ENCODE data around the gene KIAA1549. TPM values are rescaled to one million over a fixed set of nuclear protein-coding genes. Genes with fewer than 3 reads are reported as not detected.

The KIAA1549 gene
- total RNA-seq, 1 donor = 3.3 TPM

DNA sequence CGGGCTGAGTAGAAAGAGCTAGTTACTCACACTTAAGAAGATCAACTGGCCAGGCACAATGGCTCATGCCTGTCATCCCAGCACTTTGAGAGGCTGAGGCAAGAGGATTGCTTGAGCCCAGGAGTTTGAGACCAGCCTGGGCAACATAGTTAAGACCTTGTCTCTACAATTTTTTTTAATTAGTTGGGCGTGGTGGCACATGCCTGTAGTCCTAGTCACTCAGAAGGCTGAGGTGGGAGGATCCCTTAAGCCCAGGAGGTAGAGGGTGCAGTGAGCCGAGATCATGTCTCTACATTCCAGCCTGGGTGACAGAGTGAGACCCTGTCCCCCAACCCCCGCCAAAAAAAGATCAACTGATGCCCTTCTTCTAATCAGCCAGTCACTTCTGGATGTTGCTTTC, 108.6 kb downstream of the KIAA1549 start:
- no peaks in the 10 kb centered on the region for H3K36me3 ChIP-seq (ENCODE audit: insufficient read depth, low read length)
- H4K20me1 ChIP-seq (ENCODE audit: insufficient read depth, low read length) = no peaks in the 10 kb centered on the region
- H3K27me3 ChIP-seq (ENCODE audit: insufficient read depth, low read length) = no peaks in the 10 kb centered on the region
- no peaks in the 10 kb centered on the region for H3K9me3 ChIP-seq (ENCODE audit: low read depth, low read length)
- H3K4me1 ChIP-seq (ENCODE audit: insufficient read depth, low read length) = peaks cover 16% of the 10 kb centered on the region
- DNase-seq (ENCODE audit: insufficient read length, low spot score, missing footprints) = no peak
- no peaks in the 10 kb centered on the region for H3K79me2 ChIP-seq (ENCODE audit: insufficient read depth, low read length)
- H2AFZ ChIP-seq (ENCODE audit: low read length) = no peak overlapping the region
- H3K4me2 ChIP-seq (ENCODE audit: insufficient read depth, low read length) = no peak overlapping the region
- H3K27ac ChIP-seq (ENCODE audit: low read depth, low read length) = no peak overlapping the region
- TF ChIP-seq, protein P1, sequence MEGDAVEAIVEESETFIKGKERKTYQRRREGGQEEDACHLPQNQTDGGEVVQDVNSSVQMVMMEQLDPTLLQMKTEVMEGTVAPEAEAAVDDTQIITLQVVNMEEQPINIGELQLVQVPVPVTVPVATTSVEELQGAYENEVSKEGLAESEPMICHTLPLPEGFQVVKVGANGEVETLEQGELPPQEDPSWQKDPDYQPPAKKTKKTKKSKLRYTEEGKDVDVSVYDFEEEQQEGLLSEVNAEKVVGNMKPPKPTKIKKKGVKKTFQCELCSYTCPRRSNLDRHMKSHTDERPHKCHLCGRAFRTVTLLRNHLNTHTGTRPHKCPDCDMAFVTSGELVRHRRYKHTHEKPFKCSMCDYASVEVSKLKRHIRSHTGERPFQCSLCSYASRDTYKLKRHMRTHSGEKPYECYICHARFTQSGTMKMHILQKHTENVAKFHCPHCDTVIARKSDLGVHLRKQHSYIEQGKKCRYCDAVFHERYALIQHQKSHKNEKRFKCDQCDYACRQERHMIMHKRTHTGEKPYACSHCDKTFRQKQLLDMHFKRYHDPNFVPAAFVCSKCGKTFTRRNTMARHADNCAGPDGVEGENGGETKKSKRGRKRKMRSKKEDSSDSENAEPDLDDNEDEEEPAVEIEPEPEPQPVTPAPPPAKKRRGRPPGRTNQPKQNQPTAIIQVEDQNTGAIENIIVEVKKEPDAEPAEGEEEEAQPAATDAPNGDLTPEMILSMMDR (IDR thresholded peaks at IDR 0.05; ENCODE audit: extremely low read depth, low read depth, low read length) = no peak
- H3K4me3 ChIP-seq (ENCODE audit: insufficient read depth, low read length) = no peak overlapping the region

DNA sequence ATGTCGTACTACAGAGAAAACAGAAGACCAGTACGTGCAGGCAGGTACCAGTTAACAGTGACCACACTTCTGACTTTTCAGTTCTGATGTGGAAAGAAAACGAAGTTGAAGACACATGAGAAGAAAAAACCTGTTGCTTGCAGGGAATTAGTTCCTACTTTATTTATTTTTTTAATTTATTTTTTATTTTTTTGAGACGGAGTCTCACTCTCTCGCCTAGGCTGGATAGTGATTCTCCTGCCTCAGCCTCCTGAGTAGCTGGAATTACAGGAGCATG, 109.4 kb downstream of the KIAA1549 start:
- H3K4me1 ChIP-seq (ENCODE audit: insufficient read depth, low read length) = peaks cover 14% of the 10 kb centered on the region
- no peaks in the 10 kb centered on the region for H3K79me2 ChIP-seq (ENCODE audit: insufficient read depth, low read length)
- no peaks in the 10 kb centered on the region for H3K27me3 ChIP-seq (ENCODE audit: insufficient read depth, low read length)
- H2AFZ ChIP-seq (ENCODE audit: low read length) = no peak overlapping the region
- no peak overlapping the region for H3K27ac ChIP-seq (ENCODE audit: low read depth, low read length)
- H4K20me1 ChIP-seq (ENCODE audit: insufficient read depth, low read length) = no peaks in the 10 kb centered on the region
- peak; percentile 75 for DNase-seq (ENCODE audit: insufficient read length, low spot score, missing footprints)
- TF ChIP-seq, protein P1 (IDR thresholded peaks at IDR 0.05; ENCODE audit: extremely low read depth, low read depth, low read length) = no peak
- no peak overlapping the region for H3K4me2 ChIP-seq (ENCODE audit: insufficient read depth, low read length)
- no peak overlapping the region for H3K4me3 ChIP-seq (ENCODE audit: insufficient read depth, low read length)
- no peaks in the 10 kb centered on the region for H3K36me3 ChIP-seq (ENCODE audit: insufficient read depth, low read length)
- no peaks in the 10 kb centered on the region for H3K9me3 ChIP-seq (ENCODE audit: low read depth, low read length)

DNA sequence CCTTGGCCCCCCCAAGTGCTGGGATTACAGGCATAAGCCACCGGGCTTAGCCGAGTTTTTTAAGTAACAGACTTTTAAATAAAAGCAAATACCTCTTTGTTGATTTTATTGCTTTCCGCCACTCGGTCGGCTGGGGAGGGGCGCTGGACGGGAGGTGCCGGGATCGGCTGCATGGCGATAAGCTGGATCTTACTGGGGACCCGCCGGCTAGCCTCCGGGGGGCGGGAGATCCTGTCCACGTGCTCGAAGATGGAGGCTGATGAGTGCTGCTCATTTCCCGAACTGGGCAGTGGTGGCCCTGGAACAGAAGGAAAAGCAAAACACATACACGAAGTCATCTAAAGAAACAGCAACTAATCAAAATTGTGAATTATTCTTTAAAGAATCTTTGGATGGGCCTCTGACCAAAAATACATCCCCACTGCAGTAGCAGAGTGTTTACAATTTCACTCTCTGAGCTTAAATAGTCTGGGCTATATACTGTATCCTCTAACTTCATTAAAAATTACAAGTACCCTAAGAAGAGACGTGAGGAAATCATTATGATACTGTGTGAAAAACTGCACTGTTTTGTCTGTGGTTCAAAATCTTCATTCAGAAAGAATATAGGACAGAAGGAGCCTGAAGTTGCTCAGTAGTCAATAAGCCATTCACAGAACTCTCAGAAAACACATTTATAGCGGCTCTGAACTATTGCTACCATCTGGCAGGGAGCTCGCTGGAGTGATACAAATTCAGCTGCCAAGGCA, 110.0 kb downstream of the KIAA1549 start:
- DNase-seq (ENCODE audit: insufficient read length, low spot score, missing footprints) = no peak
- H3K4me2 ChIP-seq (ENCODE audit: insufficient read depth, low read length) = no peak overlapping the region
- no peaks in the 10 kb centered on the region for H3K9me3 ChIP-seq (ENCODE audit: low read depth, low read length)
- H2AFZ ChIP-seq (ENCODE audit: low read length) = no peak overlapping the region
- H3K79me2 ChIP-seq (ENCODE audit: insufficient read depth, low read length) = no peaks in the 10 kb centered on the region
- H3K36me3 ChIP-seq (ENCODE audit: insufficient read depth, low read length) = no peaks in the 10 kb centered on the region
- H4K20me1 ChIP-seq (ENCODE audit: insufficient read depth, low read length) = no peaks in the 10 kb centered on the region
- no peaks in the 10 kb centered on the region for H3K27me3 ChIP-seq (ENCODE audit: insufficient read depth, low read length)
- peaks cover 8% of the 10 kb centered on the region for H3K4me1 ChIP-seq (ENCODE audit: insufficient read depth, low read length)
- no peak overlapping the region for H3K27ac ChIP-seq (ENCODE audit: low read depth, low read length)
- TF ChIP-seq, protein P1 (IDR thresholded peaks at IDR 0.05; ENCODE audit: extremely low read depth, low read depth, low read length) = no peak
- H3K4me3 ChIP-seq (ENCODE audit: insufficient read depth, low read length) = no peak overlapping the region

DNA sequence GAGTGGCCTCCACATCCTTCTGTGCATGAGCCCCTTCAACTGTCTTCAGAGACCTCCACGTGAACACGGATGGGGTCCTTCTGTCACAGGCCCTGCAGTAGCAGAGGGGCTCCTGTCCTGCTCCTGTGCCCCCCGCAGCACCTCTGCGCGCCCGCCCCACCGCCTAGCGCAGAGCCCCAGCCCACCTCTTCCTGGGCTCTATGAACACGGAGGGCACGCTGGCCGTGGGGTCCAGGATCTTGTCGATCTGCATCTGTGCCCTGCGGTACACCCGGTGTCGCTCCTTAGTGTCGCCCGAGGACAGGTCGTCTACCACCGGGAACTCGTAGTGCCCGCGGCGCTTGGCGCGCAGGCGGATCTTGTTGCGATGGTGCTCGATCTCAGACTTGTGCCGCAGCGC, 111.8 kb downstream of the KIAA1549 start:
- Histone ChIP-seq H3K4me3 (ENCODE audit: insufficient read depth, low read length) (no peak overlapping the region), H2AFZ (ENCODE audit: low read length) (no peak overlapping the region), H3K4me2 (ENCODE audit: insufficient read depth, low read length) (no peak overlapping the region), H3K9me3 (ENCODE audit: low read depth, low read length) (no peaks in the 10 kb centered on the region), H3K27ac (ENCODE audit: low read depth, low read length) (no peak overlapping the region), H3K27me3 (ENCODE audit: insufficient read depth, low read length) (no peaks in the 10 kb centered on the region), H3K36me3 (ENCODE audit: insufficient read depth, low read length) (no peaks in the 10 kb centered on the region), H3K79me2 (ENCODE audit: insufficient read depth, low read length) (no peaks in the 10 kb centered on the region), H3K4me1 (ENCODE audit: insufficient read depth, low read length) (peaks cover 2% of the 10 kb centered on the region), H4K20me1 (ENCODE audit: insufficient read depth, low read length) (no peaks in the 10 kb centered on the region)
- TF ChIP-seq, protein P1 (IDR thresholded peaks at IDR 0.05; ENCODE audit: extremely low read depth, low read depth, low read length) = no peak
- DNase-seq (ENCODE audit: insufficient read length, low spot score, missing footprints) = no peak

Data from osteoblast (primary cell).